Measurements from ENCODE around the gene CACNA2D4. TPM values are rescaled to one million over a fixed set of nuclear protein-coding genes. Genes with fewer than 3 reads are reported as not detected.
A peak's percentile ranks its signal among the peaks of the same experiment; 100 is the strongest.

CACNA2D4 gene
- total RNA-seq, 1 donor from 2014 or later, result 0.30 TPM

- TF ChIP-seq CTCF (IDR thresholded peaks at IDR 0.05), result no peak
- peaks cover 7% of the 10 kb centered on the region for H3K27me3 Mint-ChIP-seq (ENCODE audit: low read depth)
- no peaks in the 10 kb centered on the region for H3K36me3 Mint-ChIP-seq (ENCODE audit: low read depth)
- no peaks in the 10 kb centered on the region for H3K4me1 Mint-ChIP-seq (ENCODE audit: low read depth)
- H3K9me3 Mint-ChIP-seq (ENCODE audit: low read depth), result no peaks in the 10 kb centered on the region
- no peak overlapping the region for H3K4me3 Mint-ChIP-seq (ENCODE audit: unreplicated experiment)
- no peak overlapping the region for H3K27ac Mint-ChIP-seq (ENCODE audit: unreplicated experiment)
- no peak for DNase-seq (ENCODE audit: low spot score)
These were observed 5.7 kb downstream of the CACNA2D4 start for GRCh38 chr12:1912580-1913376.

GRCh38 chr12:1911598-1912575 is 6.6 kb downstream of the CACNA2D4 start:
- no peak for TF ChIP-seq CTCF (IDR thresholded peaks at IDR 0.05)
- no peak overlapping the region for H3K4me3 Mint-ChIP-seq (ENCODE audit: unreplicated experiment)
- H3K36me3 Mint-ChIP-seq (ENCODE audit: low read depth), result no peaks in the 10 kb centered on the region
- peak; percentile 81 for DNase-seq (ENCODE audit: low spot score)
- H3K4me1 Mint-ChIP-seq (ENCODE audit: low read depth), result no peaks in the 10 kb centered on the region
- no peak overlapping the region for H3K27ac Mint-ChIP-seq (ENCODE audit: unreplicated experiment)
- peaks cover 5% of the 10 kb centered on the region for H3K27me3 Mint-ChIP-seq (ENCODE audit: low read depth)
- no peaks in the 10 kb centered on the region for H3K9me3 Mint-ChIP-seq (ENCODE audit: low read depth)

- Mint-ChIP-seq H3K4me1 (ENCODE audit: low read depth) (no peaks in the 10 kb centered on the region), H3K27me3 (ENCODE audit: low read depth) (peaks cover 6% of the 10 kb centered on the region), H3K36me3 (ENCODE audit: low read depth) (no peaks in the 10 kb centered on the region), H3K9me3 (ENCODE audit: low read depth) (peaks cover 13% of the 10 kb centered on the region), H3K27ac (ENCODE audit: unreplicated experiment) (no peak overlapping the region), H3K4me3 (ENCODE audit: unreplicated experiment) (no peak overlapping the region)
- no peak for DNase-seq (ENCODE audit: low spot score)
- TF ChIP-seq CTCF (IDR thresholded peaks at IDR 0.05), result no peak
These were observed 8.0 kb downstream of the CACNA2D4 start for GRCh38 chr12:1910468-1910867.

GRCh38 chr12:1908758-1909157 is 9.7 kb downstream of the CACNA2D4 start:
- no peak overlapping the region for H3K4me3 Mint-ChIP-seq (ENCODE audit: unreplicated experiment)
- no peak for DNase-seq (ENCODE audit: low spot score)
- no peak overlapping the region for H3K27ac Mint-ChIP-seq (ENCODE audit: unreplicated experiment)
- TF ChIP-seq CTCF (IDR thresholded peaks at IDR 0.05), result no peak
- H3K9me3 Mint-ChIP-seq (ENCODE audit: low read depth), result peaks cover 26% of the 10 kb centered on the region
- no peaks in the 10 kb centered on the region for H3K4me1 Mint-ChIP-seq (ENCODE audit: low read depth)
- peaks cover 3% of the 10 kb centered on the region for H3K36me3 Mint-ChIP-seq (ENCODE audit: low read depth)
- peaks cover 6% of the 10 kb centered on the region for H3K27me3 Mint-ChIP-seq (ENCODE audit: low read depth)
